ENCODE results near the gene PHAF1.

DNA sequence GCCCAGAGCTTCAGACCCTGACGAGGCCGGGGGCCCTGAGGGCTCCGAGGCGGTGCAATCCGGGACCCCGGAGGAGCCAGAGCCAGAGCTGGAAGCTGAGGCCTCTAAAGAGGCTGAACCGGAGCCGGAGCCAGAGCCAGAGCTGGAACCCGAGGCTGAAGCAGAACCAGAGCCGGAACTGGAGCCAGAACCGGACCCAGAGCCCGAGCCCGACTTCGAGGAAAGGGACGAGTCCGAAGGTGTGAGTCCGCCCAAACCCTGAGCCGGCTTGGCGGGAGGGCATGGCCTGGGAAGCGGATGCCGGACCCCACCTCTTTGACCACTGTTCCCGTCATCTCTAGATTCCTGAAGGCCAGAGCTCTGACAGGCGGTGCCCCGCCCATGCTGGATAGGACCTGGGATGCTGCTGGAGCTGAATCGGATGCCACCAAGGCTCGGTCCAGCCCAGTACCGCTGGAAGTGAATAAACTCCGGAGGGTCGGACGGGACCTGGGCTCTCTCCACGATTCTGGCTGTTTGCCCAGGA lies 65.0 kb downstream of the PHAF1 start:
- TF ChIP-seq, protein P1, sequence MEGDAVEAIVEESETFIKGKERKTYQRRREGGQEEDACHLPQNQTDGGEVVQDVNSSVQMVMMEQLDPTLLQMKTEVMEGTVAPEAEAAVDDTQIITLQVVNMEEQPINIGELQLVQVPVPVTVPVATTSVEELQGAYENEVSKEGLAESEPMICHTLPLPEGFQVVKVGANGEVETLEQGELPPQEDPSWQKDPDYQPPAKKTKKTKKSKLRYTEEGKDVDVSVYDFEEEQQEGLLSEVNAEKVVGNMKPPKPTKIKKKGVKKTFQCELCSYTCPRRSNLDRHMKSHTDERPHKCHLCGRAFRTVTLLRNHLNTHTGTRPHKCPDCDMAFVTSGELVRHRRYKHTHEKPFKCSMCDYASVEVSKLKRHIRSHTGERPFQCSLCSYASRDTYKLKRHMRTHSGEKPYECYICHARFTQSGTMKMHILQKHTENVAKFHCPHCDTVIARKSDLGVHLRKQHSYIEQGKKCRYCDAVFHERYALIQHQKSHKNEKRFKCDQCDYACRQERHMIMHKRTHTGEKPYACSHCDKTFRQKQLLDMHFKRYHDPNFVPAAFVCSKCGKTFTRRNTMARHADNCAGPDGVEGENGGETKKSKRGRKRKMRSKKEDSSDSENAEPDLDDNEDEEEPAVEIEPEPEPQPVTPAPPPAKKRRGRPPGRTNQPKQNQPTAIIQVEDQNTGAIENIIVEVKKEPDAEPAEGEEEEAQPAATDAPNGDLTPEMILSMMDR (IDR thresholded peaks at IDR 0.05 in 2 of 3, conservative IDR thresholded peaks at IDR 0.05 in 1 of 3; ENCODE audit: insufficient read depth in 2 of 3, low read depth in 1 of 3, low read length in 3 of 3), result no peak
- TF ChIP-seq MTA1 (IDR thresholded peaks at IDR 0.05; ENCODE audit: borderline replicate concordance), result no peak
- no peak for TF ChIP-seq ZFPM2 (CRISPR knock-in tag; IDR thresholded peaks at IDR 0.05)
- no peak for TF ChIP-seq JUND (IDR thresholded peaks at IDR 0.05; ENCODE audit: borderline replicate concordance, low read depth, low read length)
- no peak for TF ChIP-seq JUND (tag; IDR thresholded peaks at IDR 0.05; ENCODE audit: borderline replicate concordance, low read depth, low read length)
- TF ChIP-seq, protein P2, sequence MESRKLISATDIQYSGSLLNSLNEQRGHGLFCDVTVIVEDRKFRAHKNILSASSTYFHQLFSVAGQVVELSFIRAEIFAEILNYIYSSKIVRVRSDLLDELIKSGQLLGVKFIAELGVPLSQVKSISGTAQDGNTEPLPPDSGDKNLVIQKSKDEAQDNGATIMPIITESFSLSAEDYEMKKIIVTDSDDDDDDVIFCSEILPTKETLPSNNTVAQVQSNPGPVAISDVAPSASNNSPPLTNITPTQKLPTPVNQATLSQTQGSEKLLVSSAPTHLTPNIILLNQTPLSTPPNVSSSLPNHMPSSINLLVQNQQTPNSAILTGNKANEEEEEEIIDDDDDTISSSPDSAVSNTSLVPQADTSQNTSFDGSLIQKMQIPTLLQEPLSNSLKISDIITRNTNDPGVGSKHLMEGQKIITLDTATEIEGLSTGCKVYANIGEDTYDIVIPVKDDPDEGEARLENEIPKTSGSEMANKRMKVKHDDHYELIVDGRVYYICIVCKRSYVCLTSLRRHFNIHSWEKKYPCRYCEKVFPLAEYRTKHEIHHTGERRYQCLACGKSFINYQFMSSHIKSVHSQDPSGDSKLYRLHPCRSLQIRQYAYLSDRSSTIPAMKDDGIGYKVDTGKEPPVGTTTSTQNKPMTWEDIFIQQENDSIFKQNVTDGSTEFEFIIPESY (CRISPR knock-in tag; IDR thresholded peaks at IDR 0.05), result no peak
- no peak for TF ChIP-seq CREB1 (IDR thresholded peaks at IDR 0.05)
- TF ChIP-seq CREB1 (CRISPR knock-in tag; IDR thresholded peaks at IDR 0.05), result no peak
- no peak for TF ChIP-seq PRPF4 (IDR thresholded peaks at IDR 0.05; ENCODE audit: insufficient read depth, low read depth, low read length, poor library complexity, severe bottlenecking)

Measured in K562 (cell line).